ENCODE results near the gene FTCD. TPM values are rescaled to one million over a fixed set of nuclear protein-coding genes. Genes with fewer than 3 reads are reported as not detected.

The FTCD gene
- total RNA-seq, 2 donors from 2014 or later = 0.24 TPM; not detected in 1

- H3K9me3 ChIP-seq = no peaks in the 10 kb centered on the region
- H3K27me3 ChIP-seq = no peaks in the 10 kb centered on the region
- DNase-seq (ENCODE audit: low spot score) = no peak
- peaks cover 0 to 12% of the 10 kb centered on the region in 2 donors for H3K4me1 ChIP-seq
- no peak overlapping the region for H3K27ac ChIP-seq
- no peak overlapping the region for H3K4me3 ChIP-seq
- TF ChIP-seq CTCF (IDR thresholded peaks at IDR 0.05) = no peak
- no peaks in the 10 kb centered on the region for H3K36me3 ChIP-seq
Observed at GRCh38 chr21:46157396-46157986, 2.1 kb upstream of the FTCD start.

GRCh38 chr21:46156678-46157077 lies 1.3 kb upstream of the FTCD start:
- no peak overlapping the region for H3K4me3 ChIP-seq
- no peak for TF ChIP-seq CTCF (IDR thresholded peaks at IDR 0.05)
- peaks cover 0 to 12% of the 10 kb centered on the region in 2 donors for H3K4me1 ChIP-seq
- H3K27ac ChIP-seq = no peak overlapping the region
- H3K27me3 ChIP-seq = no peaks in the 10 kb centered on the region
- no peaks in the 10 kb centered on the region for H3K36me3 ChIP-seq
- no peaks in the 10 kb centered on the region for H3K9me3 ChIP-seq
- no peak for DNase-seq (ENCODE audit: low spot score)

GRCh38 chr21:46156378-46156645 lies 933 bp upstream of the FTCD start:
- no peaks in the 10 kb centered on the region for H3K9me3 ChIP-seq
- DNase-seq (ENCODE audit: low spot score) = no peak
- H3K27ac ChIP-seq = no peak overlapping the region
- H3K4me3 ChIP-seq = no peak overlapping the region
- H3K4me1 ChIP-seq = peaks cover 0 to 12% of the 10 kb centered on the region in 2 donors
- no peaks in the 10 kb centered on the region for H3K27me3 ChIP-seq
- no peaks in the 10 kb centered on the region for H3K36me3 ChIP-seq
- no peak for TF ChIP-seq CTCF (IDR thresholded peaks at IDR 0.05)

- no peaks in the 10 kb centered on the region for H3K9me3 ChIP-seq
- TF ChIP-seq CTCF (IDR thresholded peaks at IDR 0.05) = no peak
- H3K4me1 ChIP-seq = peaks cover 0 to 12% of the 10 kb centered on the region in 2 donors
- no peak overlapping the region for H3K4me3 ChIP-seq
- H3K27ac ChIP-seq = no peak overlapping the region
- H3K36me3 ChIP-seq = no peaks in the 10 kb centered on the region
- DNase-seq (ENCODE audit: low spot score) = no peak
- H3K27me3 ChIP-seq = no peaks in the 10 kb centered on the region
Observed at GRCh38 chr21:46154955-46155513, 345 bp downstream of the FTCD start.

- no peak overlapping the region for H3K4me3 ChIP-seq
- no peak overlapping the region for H3K27ac ChIP-seq
- H3K9me3 ChIP-seq = no peaks in the 10 kb centered on the region
- no peaks in the 10 kb centered on the region for H3K27me3 ChIP-seq
- H3K36me3 ChIP-seq = no peaks in the 10 kb centered on the region
- no peak for DNase-seq (ENCODE audit: low spot score)
- H3K4me1 ChIP-seq = peaks cover 0 to 12% of the 10 kb centered on the region in 2 donors
- TF ChIP-seq CTCF (IDR thresholded peaks at IDR 0.05) = no peak
Observed at GRCh38 chr21:46154155-46154954, 1.0 kb downstream of the FTCD start.

All from right atrium auricular region (tissue), 2 donors.